ENCODE data around the gene UNC119B.

GRCh38 chr12:120666571-120667390 is 43.5 kb upstream of the UNC119B start:
- TF ChIP-seq CTCF (IDR thresholded peaks at IDR 0.05; ENCODE audit: low read depth, low read length, missing input control), result no peak
- no peak for TF ChIP-seq EGR1 (IDR thresholded peaks at IDR 0.05; ENCODE audit: low read depth in 2 of 2)
- no peak for TF ChIP-seq TAF1 (conservative IDR thresholded peaks at IDR 0.05)

Measured in liver (tissue), 3 donors.